GM12874 (cell line): ENCODE data around the gene TAF3.

ENCODE experiments used
- TF ChIP-seq, protein P1 (sequence below): IDR thresholded peaks from 2 replicates; pipeline ENCODE4 v1.5.1; 2011; ENCODE audit warnings: low read depth, mild to moderate bottlenecking, control low read depth, low read length, moderate library complexity; ENCODE audit not compliant: insufficient read depth

TAF3 gene

GRCh38 chr10:7886056-7886455 lies 67.8 kb downstream of the TAF3 start:
- TF ChIP-seq, protein P1, sequence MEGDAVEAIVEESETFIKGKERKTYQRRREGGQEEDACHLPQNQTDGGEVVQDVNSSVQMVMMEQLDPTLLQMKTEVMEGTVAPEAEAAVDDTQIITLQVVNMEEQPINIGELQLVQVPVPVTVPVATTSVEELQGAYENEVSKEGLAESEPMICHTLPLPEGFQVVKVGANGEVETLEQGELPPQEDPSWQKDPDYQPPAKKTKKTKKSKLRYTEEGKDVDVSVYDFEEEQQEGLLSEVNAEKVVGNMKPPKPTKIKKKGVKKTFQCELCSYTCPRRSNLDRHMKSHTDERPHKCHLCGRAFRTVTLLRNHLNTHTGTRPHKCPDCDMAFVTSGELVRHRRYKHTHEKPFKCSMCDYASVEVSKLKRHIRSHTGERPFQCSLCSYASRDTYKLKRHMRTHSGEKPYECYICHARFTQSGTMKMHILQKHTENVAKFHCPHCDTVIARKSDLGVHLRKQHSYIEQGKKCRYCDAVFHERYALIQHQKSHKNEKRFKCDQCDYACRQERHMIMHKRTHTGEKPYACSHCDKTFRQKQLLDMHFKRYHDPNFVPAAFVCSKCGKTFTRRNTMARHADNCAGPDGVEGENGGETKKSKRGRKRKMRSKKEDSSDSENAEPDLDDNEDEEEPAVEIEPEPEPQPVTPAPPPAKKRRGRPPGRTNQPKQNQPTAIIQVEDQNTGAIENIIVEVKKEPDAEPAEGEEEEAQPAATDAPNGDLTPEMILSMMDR, result no peak

- TF ChIP-seq, protein P1, result no peak
Measured at GRCh38 chr10:7887174-7887816, 69.0 kb downstream of the TAF3 start.

GRCh38 chr10:7889947-7890542 lies 71.7 kb downstream of the TAF3 start:
- TF ChIP-seq, protein P1, result no peak

GRCh38 chr10:7890781-7891180 lies 72.5 kb downstream of the TAF3 start:
- TF ChIP-seq, protein P1, result no peak

- TF ChIP-seq, protein P1, result no peak
Measured at GRCh38 chr10:7891634-7892033, 73.3 kb downstream of the TAF3 start.

GRCh38 chr10:7892146-7892545 lies 73.8 kb downstream of the TAF3 start:
- TF ChIP-seq, protein P1, result no peak

GRCh38 chr10:7895699-7896090 lies 77.4 kb downstream of the TAF3 start:
- TF ChIP-seq, protein P1, result no peak
